Type B pancreatic cell (in vitro differentiated cells): ENCODE results near the gene DPPA5. TPM values are rescaled to one million over a fixed set of nuclear protein-coding genes. Genes with fewer than 3 reads are reported as not detected.

Experiments
- DNase-seq: peaks from one replicate; pipeline ENCODE4 v3.0.0; 2021; ENCODE audit warnings: mixed read lengths; ENCODE audit not compliant: unreplicated experiment; ENCODE audit errors: extremely low spot score
- H3K27ac Mint-ChIP-seq: 2 replicates; pipeline ENCODE4 v1.8.0; 2021; ENCODE audit warnings: mild to moderate bottlenecking, mixed read lengths
- H3K27me3 Mint-ChIP-seq: 2 replicates; pipeline ENCODE4 v1.8.0; 2021; ENCODE audit warnings: mixed read lengths
- H3K36me3 Mint-ChIP-seq: 2 replicates; pipeline ENCODE4 v1.8.0; 2021; ENCODE audit warnings: mixed read lengths
- H3K4me1 Mint-ChIP-seq: one replicate; pipeline ENCODE4 v1.8.0; 2021; ENCODE audit warnings: mixed read lengths; ENCODE audit not compliant: unreplicated experiment
- H3K4me3 Mint-ChIP-seq: 2 replicates; pipeline ENCODE4 v1.8.0; 2021; ENCODE audit warnings: mild to moderate bottlenecking, mixed read lengths
- H3K9me3 Mint-ChIP-seq: 2 replicates; pipeline ENCODE4 v1.8.0; 2021; ENCODE audit warnings: mixed read lengths
- total RNA-seq: library from RNA; stranded (reverse); gene quantifications from 2 replicates; pipeline ENCODE4 v1.2.1, GENCODE V29; 2021; ENCODE audit warnings: low replicate concordance
- TF ChIP-seq, protein P1 (sequence below): fragments of 200-600 bp; sonication (generic); conservative IDR thresholded peaks from 2 replicates; pipeline ENCODE4 v1.5.0; 2021; ENCODE audit warnings: antibody characterized with exemption, mild to moderate bottlenecking

Gene DPPA5
- total RNA-seq, 1 donor from 2014 or later = not detected

DNA sequence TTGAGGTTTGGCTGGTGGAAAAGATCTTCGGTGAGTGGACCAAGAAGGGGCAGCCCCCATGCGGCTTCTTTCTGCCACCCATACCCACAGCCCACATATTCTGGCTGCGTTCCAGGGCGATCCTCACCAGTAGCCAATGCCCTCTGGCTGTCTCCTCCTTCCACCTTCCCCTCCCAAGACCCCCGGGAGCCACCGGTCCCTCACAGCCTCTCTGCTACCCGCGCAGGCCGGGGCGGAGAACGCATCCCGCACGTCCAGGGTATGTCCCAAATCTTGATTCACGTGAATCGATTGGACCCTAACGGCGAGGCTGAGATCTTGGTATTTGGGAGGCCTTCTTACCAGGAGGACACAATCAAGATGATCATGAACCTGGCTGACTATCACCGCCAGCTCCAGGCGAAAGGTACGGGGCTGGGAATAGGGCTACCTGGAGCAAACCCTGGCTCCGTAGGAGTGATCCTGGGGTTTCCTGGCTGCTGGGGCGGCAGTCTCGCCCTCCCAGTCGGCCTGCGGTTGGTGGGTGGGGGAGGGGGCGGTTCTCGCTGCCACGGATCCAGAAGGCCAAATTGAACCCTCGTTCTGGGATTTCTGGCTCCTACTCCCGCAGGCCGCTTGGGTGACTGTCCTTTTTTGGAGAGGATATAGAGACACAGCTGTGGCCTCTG, 8.9 kb upstream of the DPPA5 start:
- TF ChIP-seq, protein P1, sequence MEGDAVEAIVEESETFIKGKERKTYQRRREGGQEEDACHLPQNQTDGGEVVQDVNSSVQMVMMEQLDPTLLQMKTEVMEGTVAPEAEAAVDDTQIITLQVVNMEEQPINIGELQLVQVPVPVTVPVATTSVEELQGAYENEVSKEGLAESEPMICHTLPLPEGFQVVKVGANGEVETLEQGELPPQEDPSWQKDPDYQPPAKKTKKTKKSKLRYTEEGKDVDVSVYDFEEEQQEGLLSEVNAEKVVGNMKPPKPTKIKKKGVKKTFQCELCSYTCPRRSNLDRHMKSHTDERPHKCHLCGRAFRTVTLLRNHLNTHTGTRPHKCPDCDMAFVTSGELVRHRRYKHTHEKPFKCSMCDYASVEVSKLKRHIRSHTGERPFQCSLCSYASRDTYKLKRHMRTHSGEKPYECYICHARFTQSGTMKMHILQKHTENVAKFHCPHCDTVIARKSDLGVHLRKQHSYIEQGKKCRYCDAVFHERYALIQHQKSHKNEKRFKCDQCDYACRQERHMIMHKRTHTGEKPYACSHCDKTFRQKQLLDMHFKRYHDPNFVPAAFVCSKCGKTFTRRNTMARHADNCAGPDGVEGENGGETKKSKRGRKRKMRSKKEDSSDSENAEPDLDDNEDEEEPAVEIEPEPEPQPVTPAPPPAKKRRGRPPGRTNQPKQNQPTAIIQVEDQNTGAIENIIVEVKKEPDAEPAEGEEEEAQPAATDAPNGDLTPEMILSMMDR = no peak
- no peaks in the 10 kb centered on the region for H3K27me3 Mint-ChIP-seq
- no peaks in the 10 kb centered on the region for H3K36me3 Mint-ChIP-seq
- no peak overlapping the region for H3K4me3 Mint-ChIP-seq
- H3K27ac Mint-ChIP-seq = no peak overlapping the region
- H3K9me3 Mint-ChIP-seq = no peaks in the 10 kb centered on the region
- H3K4me1 Mint-ChIP-seq = no peaks in the 10 kb centered on the region
- no peak for DNase-seq

DNA sequence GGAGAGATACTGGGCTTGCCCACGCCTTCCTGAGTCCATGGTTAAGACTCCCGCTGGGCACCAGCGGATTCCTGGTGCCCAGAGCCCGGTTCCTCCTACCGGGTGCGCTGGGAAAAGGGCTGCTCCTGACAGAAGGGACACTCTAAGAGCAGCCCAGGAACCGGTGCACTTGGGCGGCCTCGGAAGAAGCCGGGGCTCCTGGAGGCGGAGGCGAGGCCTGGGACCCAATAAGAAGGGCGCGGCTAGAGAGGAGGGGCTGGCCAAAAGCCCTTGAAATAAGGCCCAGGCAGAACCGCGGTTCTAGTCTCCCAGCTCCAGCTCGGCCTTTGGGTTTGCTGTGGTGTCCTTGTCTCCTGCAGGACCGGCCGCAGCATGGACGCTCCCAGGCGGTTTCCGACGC, 8.3 kb upstream of the DPPA5 start, which contains the start of gene KHDC3L:
TSS of gene KHDC3L (plus strand) at position 301 of the 400 bp plus-strand sequence. CDS start at position 373, 72 bp downstream.
- DNase-seq = no peak
- Mint-ChIP-seq H3K9me3 (no peaks in the 10 kb centered on the region), H3K36me3 (no peaks in the 10 kb centered on the region), H3K27ac (no peak within 1 kb of the TSS), H3K4me3 (no peak within 1 kb of the TSS), H3K4me1 (no peaks in the 10 kb centered on the region), H3K27me3 (no peaks in the 10 kb centered on the region)
- TF ChIP-seq, protein P1 = no peak

DNA sequence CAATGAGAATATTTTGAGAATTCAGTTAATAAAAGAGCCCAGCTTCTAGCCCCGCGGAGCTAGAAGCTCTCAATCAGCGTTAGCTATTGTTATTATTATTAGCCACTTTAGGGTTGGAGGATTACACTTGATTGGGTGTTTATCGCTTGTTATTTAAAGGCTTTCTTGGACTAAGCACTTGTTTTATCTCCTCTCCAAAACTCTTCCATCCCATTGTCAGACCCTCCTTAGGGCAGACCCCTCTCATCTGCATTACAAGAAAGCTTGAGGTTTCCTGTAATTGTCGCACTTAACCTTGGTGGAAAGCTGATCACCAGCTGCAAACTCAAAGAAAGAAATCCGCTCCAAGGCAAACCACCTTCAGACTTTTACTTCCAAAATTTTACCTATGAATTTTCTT, 4.8 kb downstream of the DPPA5 start:
- DNase-seq = no peak
- Mint-ChIP-seq H3K27ac (no peak overlapping the region), H3K27me3 (peaks cover 49% of the 10 kb centered on the region), H3K36me3 (no peaks in the 10 kb centered on the region), H3K9me3 (no peaks in the 10 kb centered on the region), H3K4me1 (no peaks in the 10 kb centered on the region), H3K4me3 (no peak overlapping the region)
- TF ChIP-seq, protein P1 = no peak

DNA sequence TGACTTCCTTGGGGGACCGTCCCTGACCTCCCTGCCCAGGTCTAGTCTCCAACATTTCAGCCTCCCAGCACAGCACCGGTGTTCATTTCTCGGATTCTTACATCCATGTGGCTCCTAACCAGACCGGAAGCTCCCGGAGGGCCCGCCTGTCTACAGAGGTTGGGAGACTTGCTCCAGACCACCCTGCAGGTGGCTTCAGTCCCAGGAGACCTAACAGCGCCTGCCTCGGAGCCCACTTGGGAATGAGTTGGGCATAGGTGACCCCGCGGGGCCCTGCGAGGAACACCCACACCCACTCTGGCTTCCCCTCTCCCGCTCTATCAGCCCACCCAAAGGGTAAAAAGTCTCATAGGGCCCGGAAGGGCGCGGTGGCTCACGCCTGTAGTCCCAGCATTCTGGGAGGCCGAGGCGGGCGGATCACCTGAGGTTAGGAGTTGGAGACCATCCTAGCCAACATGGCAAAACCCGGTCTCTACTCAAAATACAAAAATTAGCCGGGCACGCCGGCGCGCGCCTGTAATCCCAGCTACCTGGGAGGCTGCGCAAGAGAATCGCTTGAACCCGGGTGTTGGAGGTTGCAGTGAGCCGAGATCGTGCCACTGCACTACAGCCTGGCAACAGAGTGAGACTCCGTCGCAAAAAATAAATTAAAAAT, 5.4 kb downstream of the DPPA5 start:
- Mint-ChIP-seq H3K27me3 (peaks cover 49% of the 10 kb centered on the region), H3K27ac (no peak overlapping the region), H3K9me3 (no peaks in the 10 kb centered on the region), H3K4me3 (no peak overlapping the region), H3K36me3 (no peaks in the 10 kb centered on the region), H3K4me1 (no peaks in the 10 kb centered on the region)
- TF ChIP-seq, protein P1 = no peak
- no peak for DNase-seq

DNA sequence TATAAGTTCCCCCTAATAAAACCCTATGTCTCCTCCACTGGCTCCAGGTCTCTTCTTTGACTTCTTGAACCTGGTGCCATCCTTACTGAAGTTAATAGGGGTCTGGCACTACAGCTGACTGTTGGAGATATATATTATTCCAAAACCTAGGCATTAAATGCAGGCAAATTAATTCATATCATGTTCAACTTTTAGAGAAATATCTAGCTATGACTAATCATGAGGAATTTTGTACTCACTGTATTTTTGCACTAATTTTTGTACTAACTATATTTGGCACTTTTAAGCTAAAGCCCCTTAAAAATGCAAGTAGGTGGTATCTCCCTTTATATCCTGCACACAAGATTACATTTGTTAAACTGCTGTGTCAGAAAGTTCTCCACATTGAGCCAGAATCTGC, 10.9 kb downstream of the DPPA5 start:
- TF ChIP-seq, protein P1 = no peak
- Mint-ChIP-seq H3K27ac (no peak overlapping the region), H3K4me3 (no peak overlapping the region), H3K27me3 (peaks cover 18% of the 10 kb centered on the region), H3K36me3 (no peaks in the 10 kb centered on the region), H3K4me1 (no peaks in the 10 kb centered on the region), H3K9me3 (no peaks in the 10 kb centered on the region)
- DNase-seq = no peak
